GM18858 (cell line): Measurements from ENCODE around the gene SRPK1.
"Not testable (repeated sequence)": the region's sequence is repeated elsewhere in the genome, so short reads cannot be mapped to it uniquely, and the experiment has no call there.

ENCODE experiments used
- ATAC-seq: cut with Tn5 transposase; IDR thresholded peaks from one replicate; pipeline ENCODE4 v1.9.1; 2021; ENCODE audit not compliant: unreplicated experiment

Gene SRPK1

DNA sequence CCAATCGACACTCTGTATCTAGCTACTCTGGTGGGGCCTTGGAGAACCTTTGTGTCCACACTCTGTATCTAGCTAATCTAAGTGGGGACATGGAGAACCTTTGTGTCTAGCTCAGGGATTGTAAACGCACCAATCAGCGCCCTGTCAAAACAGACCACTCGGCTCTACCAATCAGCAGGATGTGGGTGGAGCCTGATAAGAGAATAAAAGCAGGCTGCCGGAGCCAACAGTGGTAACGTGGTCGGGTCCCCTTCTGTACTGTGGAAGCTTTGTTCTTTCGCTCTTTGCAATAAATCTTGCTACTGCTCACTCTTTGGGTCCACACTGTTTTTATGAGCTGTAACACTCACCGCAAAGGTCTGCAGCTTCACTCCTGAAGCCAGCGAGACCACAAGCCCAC is 11.0 kb upstream of the SRPK1 start:
- ATAC-seq, result not testable (repeated sequence)

DNA sequence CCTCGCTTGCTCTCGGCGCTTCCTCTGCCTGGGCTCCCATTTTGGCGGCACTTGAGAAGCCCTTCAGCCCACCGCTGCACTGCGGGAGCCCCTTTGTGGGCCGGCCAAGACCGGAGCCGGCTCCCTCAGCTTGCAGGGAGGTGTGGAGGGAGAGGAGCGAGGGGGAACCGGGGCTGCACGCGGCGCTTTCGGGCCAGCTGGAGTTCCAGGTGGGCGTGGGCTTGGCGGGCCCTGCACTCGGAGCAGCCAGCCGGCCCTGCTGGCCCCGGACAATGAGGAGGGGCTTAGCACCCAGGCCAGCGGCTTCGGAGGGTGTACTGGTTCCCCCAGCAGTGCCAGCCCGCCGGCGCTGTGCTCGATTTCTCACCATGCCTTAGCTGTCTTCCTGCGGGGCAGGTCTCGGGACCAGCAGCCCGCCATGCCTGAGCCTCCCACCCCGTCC is 10.2 kb upstream of the SRPK1 start:
- ATAC-seq, result no peak

DNA sequence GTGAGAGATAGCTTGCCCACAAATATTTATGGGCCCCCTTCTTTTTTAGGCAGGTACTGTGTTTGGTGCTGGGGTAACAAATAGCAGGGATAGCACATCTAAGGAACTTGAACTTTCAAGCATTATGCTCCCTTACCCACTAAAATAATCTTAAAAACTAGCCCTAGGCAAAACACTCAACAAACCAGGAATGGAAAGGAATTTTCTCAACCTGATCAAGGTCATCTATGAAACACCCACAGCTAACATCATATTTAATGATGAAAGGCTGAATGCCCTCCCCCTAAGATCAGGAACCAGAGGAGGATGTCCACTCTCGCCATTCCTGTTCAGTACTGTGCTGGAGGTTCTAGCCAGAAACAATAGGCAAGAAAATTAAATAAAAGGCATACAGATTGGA is 8.7 kb upstream of the SRPK1 start:
- no peak for ATAC-seq

DNA sequence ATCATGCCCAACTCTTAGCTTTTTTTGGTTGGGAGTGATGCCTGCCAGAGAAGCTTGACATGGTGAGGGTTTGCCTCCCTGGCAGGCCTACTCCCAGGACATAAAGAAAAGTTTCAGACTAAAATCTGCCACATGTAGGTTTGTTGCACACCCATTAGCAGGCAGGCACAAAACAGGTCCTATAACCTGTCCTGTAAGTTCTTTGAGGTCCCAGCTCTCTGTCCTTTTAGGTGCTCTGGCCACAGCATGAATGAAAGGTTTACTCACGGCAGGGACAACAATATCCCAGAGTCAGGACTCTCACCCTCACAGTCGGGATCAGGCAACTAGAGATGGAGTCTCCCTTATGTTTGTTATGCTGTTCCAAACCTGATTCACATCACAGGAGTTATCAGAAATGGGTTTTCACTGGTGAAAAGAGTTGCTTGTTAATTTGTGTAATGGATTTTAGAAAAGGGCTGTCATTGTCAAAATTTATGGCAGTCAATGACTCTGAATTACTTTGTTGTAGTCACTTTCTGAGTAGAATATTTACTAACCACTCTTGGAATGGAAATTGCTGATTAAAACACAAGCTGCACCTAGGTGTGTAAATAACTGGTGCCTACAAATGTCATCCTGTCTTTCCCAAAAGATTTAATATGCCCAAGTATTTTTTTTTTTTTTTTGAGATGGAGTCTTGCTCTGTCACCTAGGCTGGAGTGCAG is 5.8 kb upstream of the SRPK1 start:
- no peak for ATAC-seq

DNA sequence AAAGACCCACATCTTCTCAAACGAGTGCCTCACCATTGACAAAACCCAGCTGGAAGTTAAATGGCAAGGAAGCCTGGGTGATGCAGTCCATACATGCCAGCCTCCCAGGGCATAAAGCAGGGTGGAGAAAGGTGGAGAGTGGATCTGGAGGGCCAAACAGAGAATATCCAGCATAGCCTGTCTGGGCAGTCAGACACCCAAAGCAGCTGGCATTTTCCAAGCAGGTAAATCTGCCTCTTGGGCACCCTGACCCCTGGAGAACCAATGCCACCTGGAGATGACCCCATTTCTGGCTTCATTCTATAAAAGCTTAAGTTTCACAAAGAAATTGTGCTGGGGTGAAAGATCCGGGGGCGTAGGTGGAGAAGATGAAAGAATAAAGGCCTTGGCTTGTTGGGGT is 5.1 kb upstream of the SRPK1 start:
- ATAC-seq, result no peak

DNA sequence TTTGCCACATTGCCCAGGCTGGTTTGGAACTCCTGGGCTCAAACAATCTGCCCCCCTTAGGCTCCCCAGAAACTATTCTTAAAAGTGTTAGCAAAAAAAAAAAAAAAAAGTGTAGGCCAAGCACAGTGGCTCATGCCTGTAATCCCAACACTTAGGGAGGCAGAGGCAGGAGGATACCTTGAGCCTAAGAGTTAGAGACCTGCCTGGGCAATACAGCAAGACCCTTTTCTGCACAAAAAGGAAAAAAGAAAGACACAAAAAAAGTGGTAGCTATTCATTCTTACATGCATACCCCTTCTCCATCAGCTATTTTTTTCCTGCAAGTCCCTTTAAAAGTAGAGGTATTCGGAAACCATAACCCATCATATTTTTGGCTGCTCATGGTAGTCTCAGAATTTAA is 3.2 kb upstream of the SRPK1 start:
- ATAC-seq, result no peak

DNA sequence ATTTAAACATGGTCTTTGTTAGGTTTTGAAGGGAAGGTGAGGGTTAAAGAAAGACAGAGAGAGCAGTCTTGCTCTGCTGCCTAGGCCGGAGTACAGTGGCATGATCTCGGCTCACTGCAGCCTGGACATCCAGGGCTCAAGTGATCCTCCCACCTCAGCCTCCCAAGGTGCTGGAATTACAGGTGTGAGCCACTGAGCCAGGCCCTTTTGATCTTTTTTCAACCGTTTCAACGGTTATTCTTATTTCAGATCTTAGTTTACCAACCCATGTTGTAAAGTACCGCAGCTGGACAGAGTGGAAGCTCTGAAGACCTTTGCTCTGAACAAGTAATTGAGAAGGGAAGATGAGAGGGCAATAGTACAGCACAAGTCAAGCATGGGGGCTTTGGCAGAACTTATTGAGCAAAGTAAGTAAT is 1.2 kb upstream of the SRPK1 start:
- ATAC-seq, result no peak

DNA sequence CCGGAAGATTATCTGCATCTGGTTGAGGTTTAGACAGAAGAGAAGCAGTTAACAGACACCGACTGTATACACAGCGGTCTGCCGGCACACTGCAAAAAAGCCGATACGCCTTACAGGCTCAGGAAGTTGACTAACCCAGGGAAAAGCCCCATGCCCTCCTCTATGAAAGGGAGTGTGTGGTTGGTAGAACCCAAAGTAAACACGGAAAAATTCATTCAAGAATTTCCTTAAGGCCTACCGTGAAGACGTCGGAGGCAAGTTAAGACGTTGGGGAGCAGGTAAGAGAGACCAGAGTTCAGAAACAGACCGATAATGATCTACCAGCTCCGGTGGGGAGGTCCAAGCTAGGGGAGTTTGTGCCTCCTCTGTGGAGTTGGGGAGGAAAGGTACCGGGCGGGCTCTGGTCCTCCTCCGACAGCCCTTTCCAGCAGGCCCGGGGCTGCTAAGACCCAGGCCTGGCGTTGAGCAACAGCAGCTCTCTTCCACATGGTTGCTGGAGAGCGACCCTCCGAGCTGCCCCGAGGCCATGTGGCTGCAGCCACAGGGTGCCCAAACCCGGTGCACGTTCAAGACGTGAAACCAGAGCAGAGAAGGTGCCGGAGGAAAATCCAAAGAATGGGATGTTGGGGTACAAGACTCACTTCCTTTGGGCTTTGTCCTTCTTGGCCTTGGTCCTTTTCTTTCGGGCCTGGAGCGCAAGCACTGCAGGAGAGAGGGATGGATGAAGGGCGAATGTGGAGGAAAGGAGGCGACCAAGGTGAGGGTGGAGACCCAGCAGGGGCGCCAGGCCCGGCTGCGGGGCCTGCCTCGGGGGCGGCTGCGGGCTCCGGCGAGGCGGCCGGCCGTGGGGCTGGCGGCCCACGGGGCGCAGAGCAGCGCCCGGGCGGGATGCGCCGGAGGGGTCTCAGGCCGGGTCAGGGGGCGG is 809 bp downstream of the SRPK1 start:
- ATAC-seq, result peak; percentile 4

DNA sequence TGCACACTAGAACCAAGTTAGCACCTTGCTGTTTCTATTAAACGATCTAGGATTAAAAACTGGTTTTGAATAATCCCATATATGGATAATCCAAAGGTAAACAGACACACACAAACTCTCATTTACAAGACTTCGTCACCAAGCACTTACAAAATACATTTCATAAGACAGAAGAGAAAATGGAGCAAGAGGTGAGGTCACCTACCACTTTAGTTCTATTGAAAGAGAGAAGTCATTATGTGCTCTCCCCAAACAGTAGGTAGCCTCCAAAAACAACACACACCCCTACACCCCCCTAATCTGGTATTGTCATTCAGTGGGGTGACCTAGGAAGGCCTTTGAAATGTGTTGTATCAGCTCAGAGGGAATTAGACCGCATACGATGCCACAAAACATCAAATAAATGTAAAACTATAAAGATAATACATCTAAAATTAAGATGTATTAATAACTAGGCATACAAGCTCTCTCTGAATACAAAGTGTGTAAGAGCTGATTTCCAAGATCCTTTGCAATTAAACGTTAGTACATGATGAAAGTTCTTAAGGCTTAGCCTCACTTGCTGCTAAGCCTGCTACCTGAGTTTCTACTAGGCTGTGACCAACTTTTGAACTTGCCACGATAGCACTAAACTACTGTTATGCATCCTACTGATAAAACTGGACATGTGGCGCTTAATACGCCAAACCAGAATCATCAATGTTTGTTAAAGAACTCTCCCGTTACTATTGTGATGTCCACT is 1.6 kb downstream of the SRPK1 start:
- ATAC-seq, result no peak

DNA sequence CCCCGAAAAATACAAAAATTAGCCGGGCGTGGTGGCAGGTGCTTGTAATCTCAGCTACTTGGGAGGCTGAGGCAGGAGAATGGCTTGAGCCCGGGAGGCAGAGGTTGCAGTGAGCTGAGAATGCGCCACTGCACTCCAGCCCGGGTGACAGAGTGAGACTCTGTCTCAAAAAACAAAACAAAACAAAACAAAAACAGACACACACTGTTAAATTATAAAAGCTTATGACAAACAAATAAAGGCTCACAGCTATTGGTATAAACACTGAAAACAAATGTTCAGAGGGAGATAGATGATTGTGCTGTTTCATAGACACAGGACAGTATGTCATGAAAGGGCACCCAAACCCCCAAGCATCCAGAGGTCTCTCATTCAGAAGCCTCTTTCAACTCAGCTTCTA is 4.0 kb downstream of the SRPK1 start:
- not testable (repeated sequence) for ATAC-seq

DNA sequence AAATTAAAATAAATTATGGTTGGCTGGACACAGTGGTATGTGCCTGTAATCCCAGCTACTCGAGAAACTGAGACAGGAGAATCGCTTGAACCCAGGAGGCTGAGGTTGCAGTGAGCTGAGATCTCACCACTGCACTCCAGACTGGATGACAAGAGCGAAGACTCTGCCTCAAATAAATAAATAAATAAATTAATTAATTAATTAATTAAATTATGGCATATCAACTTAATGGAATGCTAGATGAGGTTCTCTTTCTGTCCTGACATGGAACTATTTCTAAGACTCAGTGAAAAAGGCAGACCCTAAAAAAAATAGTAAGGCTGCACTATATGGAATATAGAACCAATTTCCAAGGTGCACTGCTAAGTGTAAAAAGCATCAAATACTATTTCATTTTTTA is 4.8 kb downstream of the SRPK1 start:
- ATAC-seq, result no peak

DNA sequence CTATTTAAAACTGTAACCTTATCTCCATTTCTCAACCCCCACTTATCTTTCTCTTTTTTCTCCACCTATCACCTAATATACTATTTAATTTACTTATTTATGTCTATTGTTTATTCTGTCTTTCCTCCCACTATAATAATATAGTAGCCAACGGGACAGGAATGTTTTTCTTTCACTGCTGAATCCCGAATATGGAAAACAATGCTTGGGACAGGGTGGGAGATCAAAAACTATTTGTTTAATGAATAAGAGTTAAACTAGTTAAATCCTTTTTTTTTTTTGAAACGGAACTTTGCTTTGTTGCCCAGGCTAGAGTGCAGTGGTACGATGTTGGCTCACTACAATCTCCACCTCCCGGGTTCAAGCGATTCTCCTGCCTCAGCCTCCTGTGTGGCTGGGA is 6.4 kb downstream of the SRPK1 start:
- no peak for ATAC-seq

DNA sequence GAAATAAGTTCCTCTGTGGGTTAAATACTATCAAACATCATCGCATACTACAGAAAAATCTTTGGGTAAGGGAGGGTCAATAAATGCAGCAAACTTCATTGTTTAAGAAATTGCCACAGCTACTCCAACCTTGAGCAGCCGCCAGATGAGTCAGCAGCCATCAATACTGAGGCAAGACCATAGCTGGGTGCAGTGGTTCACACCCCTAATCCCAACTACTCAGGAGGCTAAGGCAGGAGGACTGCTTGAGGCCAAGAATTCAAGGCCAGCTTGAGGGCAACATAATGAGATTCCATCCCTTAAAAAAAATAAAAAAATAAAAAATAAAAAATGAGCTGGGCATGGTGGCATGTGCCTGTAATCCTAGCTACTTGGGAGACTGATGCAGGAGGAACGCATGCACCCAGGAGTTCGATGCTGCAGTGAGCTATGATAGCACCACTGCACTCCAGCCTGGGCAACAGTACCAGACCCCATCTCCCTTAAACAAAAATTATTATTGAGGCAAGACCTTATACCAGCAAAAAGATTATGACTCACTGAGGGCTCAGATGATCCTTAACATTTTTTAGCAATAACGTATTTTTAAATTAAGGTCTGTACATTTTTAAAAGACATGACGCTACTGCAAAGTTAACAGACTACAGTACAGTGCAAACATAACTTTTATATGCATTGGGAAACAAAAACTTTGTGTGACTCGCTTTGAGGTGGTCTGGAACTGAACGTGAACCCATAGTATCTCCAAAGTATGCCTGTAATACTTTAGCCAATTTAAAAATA is 8.8 kb downstream of the SRPK1 start:
- ATAC-seq, result no peak

DNA sequence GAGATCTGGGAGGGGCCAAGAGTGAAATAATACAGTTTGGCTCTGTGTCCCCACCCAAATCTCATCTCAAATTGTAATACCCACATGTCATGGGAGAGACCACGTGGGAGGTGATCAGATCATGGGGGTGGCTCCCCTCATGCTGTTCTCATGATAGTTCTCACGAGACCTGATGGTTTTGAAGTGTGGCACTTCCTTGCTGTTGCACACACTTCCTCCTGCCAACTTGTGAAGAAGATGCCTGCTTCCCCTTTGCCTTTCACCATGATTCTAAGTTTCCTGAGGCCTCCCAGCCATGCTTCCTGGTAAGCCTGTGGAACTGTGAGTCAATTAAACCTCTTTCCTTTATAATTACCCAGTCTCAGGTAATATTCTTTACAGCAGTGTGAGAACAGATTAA is 11.3 kb downstream of the SRPK1 start:
- not testable (repeated sequence) for ATAC-seq

DNA sequence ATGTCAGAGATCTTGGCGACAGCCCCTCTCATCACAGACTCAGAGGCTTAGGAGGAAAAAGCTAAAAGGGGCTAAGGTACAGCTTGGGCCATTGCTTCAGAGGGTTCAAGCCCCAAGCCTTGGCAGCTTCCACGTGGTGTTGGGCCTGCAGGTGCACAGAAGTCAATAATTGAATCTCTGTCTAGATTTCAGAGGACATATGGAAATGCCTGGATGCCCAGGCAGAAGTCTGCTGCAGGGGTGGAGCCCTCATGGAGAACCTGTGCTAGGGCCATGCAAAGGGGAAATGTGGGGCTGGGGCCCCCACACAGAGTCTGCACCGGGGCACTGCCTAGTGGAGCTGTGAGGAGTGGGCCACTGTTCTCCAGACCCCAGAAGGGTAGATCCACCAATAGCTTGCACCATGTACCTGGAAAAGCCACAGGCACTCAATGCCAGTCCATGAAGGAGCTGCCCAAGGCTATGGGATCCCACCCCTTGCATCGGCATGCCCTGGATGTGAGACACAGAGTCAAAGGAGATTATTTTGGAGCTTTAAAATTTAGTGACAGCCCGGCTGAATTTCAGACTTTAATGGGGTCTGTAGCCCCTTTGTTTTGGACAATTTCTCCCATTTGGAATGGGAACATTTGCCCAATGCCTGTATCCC is 12.0 kb downstream of the SRPK1 start:
- not testable (repeated sequence) for ATAC-seq

DNA sequence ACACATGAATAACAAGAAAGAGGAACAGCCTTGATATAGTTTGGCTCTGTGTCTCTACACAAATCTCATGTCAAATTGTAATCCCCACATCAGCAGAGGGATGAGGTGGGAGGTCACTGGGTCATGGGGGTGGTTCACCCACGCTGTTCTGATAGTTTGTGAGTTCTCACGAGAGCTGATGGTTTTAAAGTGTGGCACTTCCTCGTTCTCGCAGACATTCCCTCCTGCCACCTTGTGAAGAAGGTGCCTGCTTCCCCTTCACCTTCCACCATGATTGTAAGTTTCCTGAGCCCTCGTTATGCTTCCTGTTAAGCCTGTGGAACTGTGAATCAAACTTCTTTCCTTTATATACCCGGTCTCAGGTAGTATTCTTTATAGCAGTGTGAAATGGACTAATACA is 13.1 kb downstream of the SRPK1 start:
- ATAC-seq, result no peak

DNA sequence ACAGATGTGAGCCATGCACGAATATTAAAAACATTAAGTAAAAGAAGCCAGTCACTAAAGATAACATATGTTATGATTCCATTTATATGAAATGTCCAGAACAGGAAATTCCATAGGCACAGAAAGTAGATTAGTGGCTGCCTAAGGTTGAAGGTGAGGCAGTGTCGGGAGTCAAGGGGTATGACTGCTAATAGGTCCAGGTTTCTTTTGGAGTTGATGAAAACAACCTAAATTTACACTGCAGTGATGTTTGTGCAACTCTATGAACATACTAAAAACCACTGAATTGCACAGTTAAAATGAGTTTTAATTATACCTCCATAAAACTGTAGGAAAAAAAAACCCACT is 14.4 kb downstream of the SRPK1 start:
- ATAC-seq, result no peak

DNA sequence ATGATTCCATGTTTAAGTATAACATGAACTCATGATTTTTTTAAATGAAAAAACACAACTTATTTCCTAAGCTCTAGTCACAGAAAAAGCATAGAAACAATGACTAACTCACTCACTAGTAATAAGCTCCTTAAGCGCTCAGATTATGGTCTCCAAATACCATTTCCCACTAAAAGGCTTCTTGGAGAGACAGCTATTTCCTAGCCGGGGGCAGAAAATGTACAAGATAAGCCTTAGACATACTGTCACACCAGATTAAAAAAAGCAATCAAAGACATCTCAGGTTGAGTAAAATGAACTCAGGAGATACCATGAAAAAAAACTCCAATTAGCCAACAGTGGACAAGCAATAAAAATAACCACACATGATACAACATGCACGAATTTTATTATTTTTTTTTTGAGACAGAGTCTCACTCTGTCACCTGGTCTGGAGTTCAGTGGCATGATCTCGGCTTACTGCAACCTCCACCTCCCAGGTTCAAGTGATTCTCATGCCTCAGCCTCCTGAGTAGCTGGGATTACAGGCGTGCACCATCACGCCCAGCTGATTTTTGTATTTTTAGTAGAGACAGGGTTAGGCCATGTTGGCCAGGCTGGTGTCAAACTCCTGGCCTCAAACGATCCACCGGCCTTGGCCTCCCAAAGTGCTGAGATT is 14.9 kb downstream of the SRPK1 start:
- ATAC-seq, result no peak

DNA sequence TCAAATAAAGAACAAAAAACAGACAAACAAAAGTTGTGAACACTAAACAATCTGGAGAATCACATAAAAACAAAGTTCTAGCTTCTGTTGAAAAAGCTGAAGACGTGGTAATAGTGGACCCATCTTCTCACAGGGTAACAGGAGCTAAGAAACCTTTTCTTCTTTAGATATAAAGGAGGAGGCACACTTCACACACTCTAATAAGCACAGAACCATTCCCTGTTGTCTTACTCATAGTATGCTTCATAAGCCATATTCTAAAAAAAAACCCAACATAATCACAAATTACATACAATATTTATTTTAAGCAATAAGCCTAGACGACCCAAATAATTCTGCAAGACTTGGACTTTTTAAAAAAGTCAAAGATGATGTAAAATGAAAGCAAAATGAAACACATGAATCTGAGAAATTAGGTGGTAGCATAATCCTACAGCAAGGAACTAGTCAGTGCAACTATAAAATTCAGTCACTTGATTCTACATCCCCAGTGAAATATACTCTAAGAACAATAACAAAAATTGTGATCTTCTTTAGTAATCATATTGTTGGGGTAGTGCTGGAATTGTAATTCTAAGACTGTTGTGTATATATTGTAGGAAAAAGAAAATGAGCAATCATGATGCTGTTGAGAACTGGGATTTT is 15.6 kb downstream of the SRPK1 start:
- ATAC-seq, result no peak
